HG03175 (cell line): Measurements from ENCODE around the gene PEX11G.
"Not testable (repeated sequence)": the region's sequence is repeated elsewhere in the genome, so short reads cannot be mapped to it uniquely, and the experiment has no call there.

Source experiments
- ATAC-seq: cut with Tn5 transposase; IDR thresholded peaks from one replicate; pipeline ENCODE4 v1.9.1; 2021; ENCODE audit warnings: mild to moderate bottlenecking, moderate library complexity; ENCODE audit not compliant: unreplicated experiment

PEX11G gene

DNA sequence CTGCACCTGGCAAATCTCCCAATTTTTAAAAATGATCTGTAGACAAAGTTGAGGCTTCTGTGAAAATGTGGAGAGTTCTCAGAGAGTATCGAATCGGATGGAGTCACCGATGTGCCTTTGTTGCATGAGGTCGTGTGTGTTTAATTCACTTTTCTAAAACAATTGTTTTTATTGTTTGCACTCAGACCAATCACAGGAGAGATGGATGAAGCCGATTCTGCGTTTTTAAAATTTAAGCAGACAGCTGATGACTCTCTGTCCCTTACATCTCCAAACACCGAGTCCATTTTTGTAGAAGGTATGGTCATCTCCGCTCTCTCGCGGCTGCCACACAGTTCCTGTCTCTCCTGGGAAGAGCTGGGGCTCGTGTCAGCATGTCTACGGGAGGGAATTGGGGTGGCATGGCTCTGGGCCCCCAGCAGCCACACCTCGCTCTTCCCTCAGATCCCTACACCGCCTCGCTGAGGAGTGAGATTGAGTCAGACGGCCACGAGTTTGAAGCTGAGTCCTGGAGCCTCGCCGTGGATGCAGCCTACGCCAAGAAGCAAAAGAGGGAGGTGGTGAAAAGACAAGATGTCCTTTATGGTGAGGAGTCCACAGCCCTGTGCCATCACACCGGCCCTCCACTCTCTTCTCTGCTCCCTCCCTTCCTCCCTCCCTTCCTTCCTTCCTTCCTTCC, 47.2 kb downstream of the PEX11G start:
- no peak for ATAC-seq

DNA sequence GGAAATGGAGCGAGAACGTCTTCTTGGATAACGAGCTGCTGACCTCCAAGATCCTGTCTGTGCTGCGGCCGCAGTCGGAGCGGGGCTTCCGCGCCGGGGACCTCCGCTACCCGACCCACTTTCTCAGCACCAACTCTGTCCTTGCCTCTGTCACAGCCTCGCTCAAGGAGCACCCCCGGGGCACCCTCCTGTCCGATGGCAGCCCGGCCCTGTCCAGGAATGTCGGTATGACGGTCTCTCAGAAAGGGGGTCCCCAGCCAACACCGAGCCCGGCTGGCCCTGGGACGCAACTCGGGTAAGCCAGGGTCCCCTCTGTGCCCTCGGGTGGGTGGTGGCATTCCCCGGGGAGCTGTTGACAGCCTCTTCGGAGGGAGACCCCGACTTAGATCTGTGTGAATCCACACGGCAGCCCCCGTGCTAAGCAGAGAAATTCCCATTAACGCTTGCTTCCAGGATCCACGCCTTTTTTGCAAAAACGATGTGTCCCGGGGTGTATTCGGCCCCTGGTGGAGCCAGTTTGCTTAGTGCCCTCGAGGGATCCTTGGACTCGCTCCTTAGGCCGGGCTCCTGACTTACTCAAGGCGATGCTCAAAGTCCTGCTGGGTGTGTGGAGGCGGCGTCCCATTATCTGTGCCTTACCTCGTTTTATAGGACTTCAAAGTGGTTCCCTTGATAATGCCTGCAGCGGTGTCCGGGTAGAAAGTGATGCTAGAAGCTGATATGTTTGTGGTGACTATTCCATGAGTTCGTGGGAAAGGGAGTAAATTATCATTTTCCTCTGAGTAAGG, 48.5 kb downstream of the PEX11G start:
- ATAC-seq: no peak

DNA sequence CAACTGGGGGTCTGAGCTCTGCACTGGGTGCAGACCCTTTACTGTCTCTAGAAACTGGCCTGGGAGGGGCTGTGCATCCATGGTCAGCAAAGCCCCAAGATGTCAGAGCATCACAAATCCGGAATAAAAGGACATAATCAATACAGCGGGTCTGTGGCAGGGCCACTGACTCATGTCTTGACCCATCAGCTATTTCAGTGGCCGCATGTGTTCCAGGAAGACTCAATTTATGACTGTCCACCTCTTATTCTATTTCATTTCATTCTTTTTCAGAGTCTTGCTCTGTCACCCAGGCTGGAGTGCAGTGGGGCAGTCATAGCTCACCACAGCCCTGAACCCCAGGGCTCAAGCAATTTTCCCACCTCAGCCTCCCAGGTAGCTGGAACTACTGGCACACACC, 53.2 kb downstream of the PEX11G start:
- ATAC-seq: no peak

DNA sequence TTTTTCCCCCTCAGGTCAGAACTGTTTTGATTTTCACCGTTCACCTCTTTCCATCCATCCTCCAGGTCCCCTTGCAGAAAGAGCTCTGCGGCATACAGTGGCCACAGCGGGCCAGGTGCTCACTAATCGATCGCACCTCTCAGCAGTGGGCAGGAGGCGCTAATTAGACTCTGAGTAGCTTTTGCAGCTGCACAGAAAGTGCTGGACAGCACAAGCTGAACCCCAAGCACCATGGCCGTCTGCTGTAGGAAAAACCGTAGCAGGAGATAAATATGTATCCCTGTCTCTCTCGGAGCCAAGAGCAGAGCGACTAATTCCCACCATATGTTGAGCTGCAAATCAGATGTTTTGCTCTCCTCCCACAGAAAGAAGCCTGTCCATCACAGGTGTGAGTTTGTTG, 54.4 kb downstream of the PEX11G start:
- ATAC-seq: no peak

DNA sequence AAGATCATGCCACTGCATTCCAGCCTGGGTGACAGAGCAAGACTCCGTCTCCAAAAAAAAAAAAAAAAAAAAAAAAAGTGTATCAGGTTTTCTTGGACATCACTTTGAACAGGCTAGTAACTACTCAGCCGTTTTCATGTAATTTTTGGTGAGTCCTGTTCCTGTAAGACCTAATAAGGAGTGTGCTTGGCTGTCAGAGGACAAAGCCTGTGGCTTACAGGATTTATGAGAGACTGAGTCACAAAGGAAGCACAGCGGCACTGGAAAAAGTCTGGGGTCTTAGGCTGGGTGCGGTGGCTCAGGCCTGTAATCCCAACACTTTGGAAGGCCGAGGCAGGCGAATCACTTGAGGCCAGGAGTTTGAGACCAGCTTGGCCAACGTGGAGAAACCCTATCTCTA, 55.4 kb downstream of the PEX11G start:
- not testable (repeated sequence) for ATAC-seq

DNA sequence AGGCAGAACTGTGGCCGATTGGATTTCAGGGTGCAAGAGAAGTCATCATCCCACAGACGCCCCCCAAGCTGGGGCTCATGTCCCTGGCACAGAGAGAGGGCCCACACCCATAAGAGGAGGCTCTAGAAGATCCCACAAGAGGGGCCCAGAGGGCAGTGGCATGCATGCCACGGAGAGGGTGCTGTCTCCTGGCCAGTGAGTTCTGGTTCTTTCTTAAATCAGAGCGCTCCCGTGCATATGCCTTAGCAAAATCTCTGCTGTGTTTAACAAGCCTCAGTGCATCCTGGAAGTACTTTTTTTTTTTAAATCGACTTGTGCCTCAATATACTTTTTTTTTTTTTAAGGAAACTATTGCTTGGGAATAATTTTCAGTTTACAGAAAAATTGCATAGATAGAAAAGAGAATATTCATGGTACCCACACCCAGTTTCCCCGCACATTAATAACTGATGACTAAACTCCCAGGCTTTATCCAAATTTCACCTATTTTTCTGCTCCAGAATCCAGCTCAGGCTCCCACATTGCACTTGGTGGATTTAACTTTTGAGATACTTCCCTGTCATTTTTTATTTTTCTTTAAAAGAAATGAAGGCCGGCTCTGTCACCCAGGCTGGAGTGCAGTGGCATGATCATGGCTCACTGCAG, 59.1 kb downstream of the PEX11G start:
- no peak for ATAC-seq

DNA sequence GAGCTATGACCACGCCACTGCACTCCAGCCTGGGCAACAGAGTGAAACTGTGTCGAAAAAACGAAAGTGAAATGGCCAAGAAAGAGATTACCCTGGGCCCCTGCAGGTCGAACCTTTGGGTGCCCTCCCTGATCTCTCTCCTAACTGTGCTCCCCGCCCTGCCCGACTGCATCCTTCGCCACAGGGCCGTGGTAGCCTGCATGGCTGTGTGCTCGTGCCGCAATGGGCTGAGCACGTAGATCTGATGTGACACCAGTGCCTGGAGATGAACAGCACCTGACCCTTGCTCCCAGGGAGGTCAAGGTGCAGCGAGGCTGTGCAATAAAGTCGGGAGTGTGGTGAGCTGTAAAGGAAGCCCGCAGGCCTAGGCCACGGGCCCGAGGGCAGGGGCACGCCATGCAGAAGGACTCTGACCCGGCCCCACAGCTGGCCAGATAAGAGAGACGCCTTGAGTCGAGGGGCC, 60.2 kb downstream of the PEX11G start:
- ATAC-seq: no peak

DNA sequence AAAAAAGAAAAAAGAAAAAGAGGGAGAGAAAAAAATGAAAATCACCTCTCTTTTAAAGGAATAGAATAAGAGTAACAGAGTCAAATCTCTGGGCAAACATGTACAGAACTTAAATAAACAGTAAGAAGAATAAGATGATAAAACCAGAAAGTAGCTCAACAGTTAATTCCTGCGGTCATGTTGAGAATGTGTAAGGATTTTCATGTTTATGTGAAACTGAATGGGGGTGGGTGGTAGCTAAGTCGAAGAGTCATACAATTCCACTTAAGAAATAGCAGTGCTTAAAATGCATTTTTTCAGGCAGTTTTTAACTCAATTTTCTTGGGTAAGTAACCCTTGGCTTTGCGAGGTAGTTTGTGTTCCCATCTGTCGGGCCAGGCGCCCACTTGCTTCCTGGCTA, 60.9 kb downstream of the PEX11G start:
- no peak for ATAC-seq

DNA sequence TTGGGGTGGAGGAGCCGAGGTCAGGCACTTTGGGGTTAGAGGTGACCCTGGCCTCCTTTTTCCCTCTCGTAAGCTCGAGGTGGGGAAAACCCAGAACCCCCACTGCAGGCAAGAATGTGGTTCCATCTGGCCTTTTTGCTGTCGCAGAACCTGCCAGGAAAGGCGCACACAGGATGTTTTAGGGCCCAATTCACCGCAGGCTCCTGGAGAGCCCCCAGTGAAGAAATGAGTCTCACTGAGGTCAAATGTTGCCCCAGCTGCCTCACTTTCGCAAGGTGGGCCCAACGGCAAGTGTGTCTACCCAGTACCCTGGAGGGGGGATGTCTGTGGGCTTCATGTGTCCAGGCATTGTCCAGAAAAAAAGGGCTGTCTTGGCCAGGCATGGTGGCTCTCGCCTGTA, 61.8 kb downstream of the PEX11G start:
- ATAC-seq: no peak
